ENCODE results near the gene WSCD1. TPM values are rescaled to one million over a fixed set of nuclear protein-coding genes. Genes with fewer than 3 reads are reported as not detected.

WSCD1 gene
- total RNA-seq, 2 donors from 2014 or later, result 1.8 to 5.5 TPM

- TF ChIP-seq CTCF (IDR thresholded peaks at IDR 0.05), result no peak
- no peak for DNase-seq (ENCODE audit: low spot score)
- H3K36me3 ChIP-seq, result no peaks in the 10 kb centered on the region
- H3K4me1 ChIP-seq, result peaks cover 0 to 12% of the 10 kb centered on the region in 2 donors
- H3K27me3 ChIP-seq, result no peaks in the 10 kb centered on the region
- no peak overlapping the region for H3K27ac ChIP-seq
- no peaks in the 10 kb centered on the region for H3K9me3 ChIP-seq
- H3K4me3 ChIP-seq, result no peak overlapping the region
Measured at GRCh38 chr17:6094926-6095325, 24.7 kb downstream of the WSCD1 start.

GRCh38 chr17:6095501-6095900 is 25.3 kb downstream of the WSCD1 start:
- no peak for TF ChIP-seq CTCF (IDR thresholded peaks at IDR 0.05)
- H3K36me3 ChIP-seq, result no peaks in the 10 kb centered on the region
- H3K9me3 ChIP-seq, result no peaks in the 10 kb centered on the region
- H3K4me1 ChIP-seq, result peaks cover 0 to 12% of the 10 kb centered on the region in 2 donors
- no peak overlapping the region for H3K27ac ChIP-seq
- no peak overlapping the region for H3K4me3 ChIP-seq
- no peaks in the 10 kb centered on the region for H3K27me3 ChIP-seq
- no peak for DNase-seq (ENCODE audit: low spot score)

GRCh38 chr17:6096201-6097004 is 26.2 kb downstream of the WSCD1 start:
- H3K4me3 ChIP-seq, result no peak overlapping the region
- H3K9me3 ChIP-seq, result no peaks in the 10 kb centered on the region
- no peaks in the 10 kb centered on the region for H3K36me3 ChIP-seq
- DNase-seq (ENCODE audit: low spot score), result no peak
- no peak for TF ChIP-seq CTCF (IDR thresholded peaks at IDR 0.05)
- H3K4me1 ChIP-seq, result peaks cover 0 to 12% of the 10 kb centered on the region in 2 donors
- no peaks in the 10 kb centered on the region for H3K27me3 ChIP-seq
- H3K27ac ChIP-seq, result no peak overlapping the region

- no peaks in the 10 kb centered on the region for H3K27me3 ChIP-seq
- no peak for TF ChIP-seq CTCF (IDR thresholded peaks at IDR 0.05)
- H3K36me3 ChIP-seq, result no peaks in the 10 kb centered on the region
- H3K4me3 ChIP-seq, result no peak overlapping the region
- no peak overlapping the region for H3K27ac ChIP-seq
- H3K4me1 ChIP-seq, result peaks cover 0 to 12% of the 10 kb centered on the region in 2 donors
- H3K9me3 ChIP-seq, result no peaks in the 10 kb centered on the region
- no peak for DNase-seq (ENCODE audit: low spot score)
Measured at GRCh38 chr17:6097005-6097279, 26.8 kb downstream of the WSCD1 start.

GRCh38 chr17:6098050-6098822 is 28.1 kb downstream of the WSCD1 start:
- H3K4me1 ChIP-seq, result peaks cover 0 to 12% of the 10 kb centered on the region in 2 donors
- no peaks in the 10 kb centered on the region for H3K9me3 ChIP-seq
- no peaks in the 10 kb centered on the region for H3K36me3 ChIP-seq
- H3K27me3 ChIP-seq, result no peaks in the 10 kb centered on the region
- H3K27ac ChIP-seq, result peak overlapping the region; percentile 12 to 53
- DNase-seq (ENCODE audit: low spot score), result no peak
- no peak overlapping the region for H3K4me3 ChIP-seq
- no peak for TF ChIP-seq CTCF (IDR thresholded peaks at IDR 0.05)

Measured in right atrium auricular region (tissue), 2 donors.